ENCODE measurements around the gene PITX3.

- TF ChIP-seq CTCF (IDR thresholded peaks at IDR 0.05) (no peak), EP300 (IDR thresholded peaks at IDR 0.05) (no peak), POLR2A (IDR thresholded peaks at IDR 0.05) (no peak)
These were observed 27.7 kb upstream of the PITX3 start for GRCh38 chr10:102269017-102269416.

Measured in upper lobe of left lung (tissue), 4 donors.